Limb (tissue), 2 donors: ENCODE data around the gene KCNQ4.

ENCODE experiments used
- DNase-seq, 2 donors: peaks; one replicate each; pipeline ENCODE4 v3.0.0-alpha.2; 2016; ENCODE audit errors: extremely low spot score in 2 of 2

The KCNQ4 gene

DNA sequence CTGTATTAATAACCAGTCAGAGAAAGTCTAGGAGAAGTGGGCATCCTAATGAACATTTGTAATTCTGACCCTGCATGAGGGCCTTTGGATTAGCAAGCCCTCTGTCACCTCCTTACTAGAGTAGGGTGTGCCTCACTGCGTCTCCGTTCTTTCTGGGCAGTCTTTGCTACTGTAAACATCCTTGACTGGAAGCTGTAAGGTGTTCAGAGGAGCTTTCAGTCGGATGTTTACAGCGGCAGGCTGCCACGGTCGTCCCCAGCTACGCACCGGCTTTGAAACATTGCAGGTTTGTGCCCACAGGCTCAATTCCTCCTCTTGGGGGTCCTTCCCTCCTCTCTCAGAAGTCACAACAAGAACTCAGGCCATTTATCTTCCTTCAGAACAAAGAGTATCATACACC is 29.4 kb upstream of the KCNQ4 start:
- no peak for DNase-seq

DNA sequence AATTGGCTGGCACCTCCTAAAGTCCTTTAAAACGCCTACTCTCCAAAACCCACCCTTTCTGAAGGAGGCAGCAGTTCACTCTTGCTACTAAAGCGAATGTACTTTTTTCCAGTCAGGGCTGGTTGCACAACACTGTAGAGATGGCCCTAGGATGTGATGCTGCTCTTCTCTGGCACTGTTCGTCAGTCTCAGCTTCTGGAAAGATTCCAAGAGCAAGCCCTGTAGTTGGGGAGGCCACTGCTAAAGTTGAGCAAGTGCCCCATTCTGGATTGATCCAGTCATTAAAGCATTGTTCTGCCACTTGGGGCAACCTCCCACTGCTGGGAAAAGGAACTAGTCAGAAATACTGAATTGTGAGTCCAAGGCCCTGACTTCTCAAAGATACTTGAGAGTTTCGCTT is 28.5 kb upstream of the KCNQ4 start:
- no peak for DNase-seq

DNA sequence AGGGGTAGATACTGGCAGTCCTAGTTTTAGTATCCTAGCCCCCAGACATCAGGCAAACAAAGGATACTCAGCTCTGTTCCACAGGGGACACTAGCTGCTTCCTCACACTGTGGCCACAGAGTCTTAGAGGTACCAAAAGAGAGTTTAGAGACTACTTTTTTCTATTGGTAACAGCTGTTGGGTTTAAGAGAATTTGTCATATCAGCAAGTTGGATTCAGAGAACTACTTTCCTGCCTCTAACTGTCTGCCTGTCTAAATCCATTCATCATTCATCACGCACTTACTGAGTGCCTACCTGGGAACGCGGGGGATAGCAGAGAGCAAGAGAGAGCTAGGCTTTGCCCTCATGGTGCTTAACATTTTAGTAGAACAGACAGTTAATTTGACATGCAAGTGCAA is 27.1 kb upstream of the KCNQ4 start:
- DNase-seq, result no peak

DNA sequence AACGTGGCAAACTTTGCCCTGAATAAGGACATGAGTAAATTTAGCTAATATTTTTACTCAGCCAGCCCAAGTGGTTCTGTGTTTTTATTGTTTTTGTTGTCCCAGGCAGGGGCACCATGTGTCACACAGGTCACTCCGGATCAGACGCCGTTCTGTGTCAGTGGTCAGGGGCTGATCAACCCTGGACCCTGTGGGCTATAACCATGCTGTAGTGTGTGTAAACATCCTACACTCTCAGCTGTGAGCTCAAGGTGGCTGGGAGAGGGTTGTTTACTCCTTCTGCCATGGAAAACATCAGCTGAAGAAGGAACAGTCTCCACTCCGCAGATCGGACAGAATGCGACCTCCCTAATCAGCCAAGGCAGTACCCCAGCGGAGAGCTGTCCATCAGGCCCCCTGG is 26.5 kb upstream of the KCNQ4 start:
- no peak for DNase-seq

DNA sequence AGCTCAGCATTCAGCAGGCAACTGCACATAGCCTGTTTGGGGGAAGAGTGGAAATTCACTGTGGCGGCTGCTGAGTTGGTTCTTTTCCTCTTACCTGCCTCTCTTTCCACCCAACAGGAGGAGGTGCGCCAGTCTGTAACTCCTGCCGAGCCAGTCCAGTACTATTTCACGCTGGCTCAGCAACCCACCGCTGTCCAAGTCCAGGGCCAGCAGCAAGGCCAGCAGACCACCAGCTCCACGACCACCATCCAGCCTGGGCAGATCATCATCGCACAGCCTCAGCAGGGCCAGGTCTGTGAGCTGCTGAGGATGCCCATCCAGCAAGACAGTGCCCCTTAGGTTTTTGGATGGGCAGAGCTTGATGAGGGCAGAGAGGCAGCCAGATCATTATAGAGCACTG is 25.6 kb upstream of the KCNQ4 start:
- no peak for DNase-seq

DNA sequence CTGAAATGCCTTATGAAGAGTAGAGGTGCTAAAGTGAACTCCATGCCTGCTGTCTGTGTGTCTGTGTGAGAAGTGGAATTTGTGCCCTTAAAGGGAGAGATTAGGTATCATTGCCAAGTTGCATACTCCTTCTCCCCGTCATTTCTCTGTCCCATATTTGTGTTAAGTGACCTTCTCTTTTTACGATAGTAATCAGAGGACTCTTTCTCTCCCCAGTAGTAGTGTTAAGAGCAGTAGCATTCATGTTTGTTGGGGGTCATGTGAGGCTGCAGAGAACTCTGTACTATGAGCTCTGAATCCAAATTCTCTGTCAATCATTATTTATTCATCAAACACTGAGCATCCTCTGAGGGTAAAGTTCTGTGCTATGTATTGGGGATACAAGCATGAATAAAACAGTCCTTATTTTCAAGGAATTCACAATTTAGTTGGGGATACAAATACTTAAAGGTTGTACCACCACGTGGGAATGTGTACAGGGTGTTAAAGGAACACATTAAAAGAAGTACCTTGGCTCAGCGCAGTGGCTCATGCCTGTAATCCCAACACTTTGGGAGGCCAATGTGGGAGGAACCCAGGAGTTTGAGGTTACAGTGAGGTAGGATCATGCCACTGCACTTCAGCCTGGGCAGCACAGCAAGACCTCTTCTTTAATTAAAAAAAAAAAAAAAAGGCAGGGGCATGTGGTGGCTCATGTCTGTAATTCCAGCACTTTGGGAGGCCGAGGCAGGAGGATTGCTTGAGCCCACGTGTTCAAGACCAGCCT is 24.8 kb upstream of the KCNQ4 start:
- no peak for DNase-seq

DNA sequence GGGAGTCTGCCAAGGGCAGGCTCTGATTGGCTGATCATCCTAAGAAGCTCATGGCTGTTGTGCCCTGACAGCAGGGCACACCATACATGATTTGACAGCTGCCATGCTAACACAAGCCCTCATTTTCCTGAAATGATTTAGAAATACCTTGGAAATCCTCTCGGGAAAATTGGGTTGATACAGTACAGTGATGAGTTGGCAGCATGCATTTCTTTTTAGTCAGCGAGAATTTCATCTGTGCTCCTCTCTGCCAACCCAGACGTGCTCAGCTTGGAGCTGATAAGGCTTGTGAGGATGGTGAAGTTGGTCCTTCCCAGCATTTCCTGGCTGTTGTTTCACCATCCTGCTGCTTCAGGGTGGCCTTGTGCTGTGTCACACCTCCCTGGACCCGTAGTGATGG is 22.6 kb upstream of the KCNQ4 start:
- DNase-seq, result no peak

DNA sequence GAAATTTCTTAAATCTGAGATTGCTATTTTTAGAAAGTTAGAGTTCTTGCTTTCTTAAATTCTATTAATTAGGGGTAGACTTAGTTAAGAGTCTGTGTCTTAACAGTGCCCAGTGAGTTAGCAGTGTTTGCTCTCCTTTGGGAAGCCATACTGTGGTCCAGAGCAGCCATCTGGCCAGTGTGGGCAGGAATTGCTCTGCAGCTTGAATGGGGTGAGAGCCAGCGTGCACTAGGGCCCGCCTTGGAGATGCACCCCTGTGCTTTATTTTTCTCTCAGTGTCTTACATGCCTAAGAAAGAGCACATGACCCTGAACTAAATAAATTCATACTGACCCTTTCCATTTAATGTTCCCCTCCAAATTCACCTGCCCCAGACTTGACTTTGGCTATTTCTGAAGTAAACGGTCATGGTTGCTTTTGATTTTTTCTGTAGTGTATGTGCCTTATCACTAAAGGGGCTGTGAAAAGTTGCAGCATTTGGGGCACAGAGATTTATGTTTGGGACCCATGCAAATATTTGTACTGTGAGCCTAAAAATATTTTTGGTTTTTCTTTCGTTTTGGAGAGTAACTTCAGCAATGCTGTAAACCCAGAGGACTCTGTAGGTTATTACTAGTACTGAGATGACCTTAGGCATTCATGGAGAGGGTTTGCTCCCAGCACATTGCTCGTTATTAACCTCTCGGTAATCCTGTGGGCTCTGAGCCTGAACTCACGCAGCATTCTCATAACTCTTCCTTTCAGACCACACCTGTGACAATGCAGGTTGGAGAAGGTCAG is 21.3 kb upstream of the KCNQ4 start:
- DNase-seq, result no peak

DNA sequence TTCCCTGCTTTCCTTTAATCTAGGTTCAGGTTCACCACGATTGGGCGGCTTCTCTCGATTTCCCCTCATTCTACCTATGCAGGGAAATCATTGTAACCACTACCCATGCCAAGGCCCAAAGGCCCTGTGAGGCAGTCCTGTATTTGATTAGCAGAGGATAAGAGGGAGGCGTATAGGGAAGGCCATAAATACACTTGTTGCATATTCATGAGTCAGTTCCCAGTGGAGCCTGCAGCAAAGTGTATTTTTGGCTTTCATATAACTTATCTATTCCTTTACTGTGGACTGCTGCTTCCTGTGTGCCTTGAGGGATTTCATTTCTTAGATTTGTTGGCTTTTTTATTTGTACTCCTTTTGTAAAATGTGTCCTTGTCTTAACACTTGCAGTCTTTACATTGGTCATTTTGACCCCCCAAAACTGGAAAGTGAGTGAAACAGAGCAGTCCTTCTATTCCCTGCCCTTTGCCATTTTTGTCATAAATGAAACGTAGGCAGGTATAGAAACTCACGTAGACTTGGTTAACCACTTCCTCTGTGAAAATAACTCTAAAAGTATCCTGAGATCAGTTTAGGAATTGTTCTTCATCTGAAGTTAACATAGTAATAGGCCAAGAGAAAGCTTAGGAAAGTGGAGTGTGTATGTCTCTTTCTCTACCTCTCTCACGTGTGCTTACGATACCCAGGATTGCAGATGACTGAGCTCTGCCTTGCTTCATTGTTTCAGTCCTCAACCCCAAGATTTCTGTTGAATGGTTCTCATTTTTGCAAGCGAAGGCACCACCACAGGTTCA is 19.6 kb upstream of the KCNQ4 start:
- DNase-seq, result no peak

DNA sequence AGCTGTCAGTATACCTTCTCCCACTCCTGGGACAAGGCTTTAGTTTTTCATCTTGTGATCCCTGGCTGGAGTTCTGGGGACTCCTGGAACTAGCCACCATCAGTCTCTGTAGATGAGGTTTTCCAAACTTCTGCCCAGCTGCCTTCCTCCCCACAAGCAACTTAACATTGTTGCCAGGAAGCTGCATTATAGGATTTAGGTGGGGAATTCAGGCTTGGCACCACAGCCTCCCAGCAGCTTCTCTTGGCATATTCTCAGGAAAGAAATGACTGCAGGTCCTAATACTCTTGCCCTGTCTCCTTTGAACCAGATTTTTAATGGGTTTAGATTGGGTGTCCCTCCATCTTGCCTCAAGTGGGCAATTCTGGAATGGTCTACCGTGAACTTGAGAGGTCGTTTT is 18.6 kb upstream of the KCNQ4 start:
- DNase-seq, result no peak

DNA sequence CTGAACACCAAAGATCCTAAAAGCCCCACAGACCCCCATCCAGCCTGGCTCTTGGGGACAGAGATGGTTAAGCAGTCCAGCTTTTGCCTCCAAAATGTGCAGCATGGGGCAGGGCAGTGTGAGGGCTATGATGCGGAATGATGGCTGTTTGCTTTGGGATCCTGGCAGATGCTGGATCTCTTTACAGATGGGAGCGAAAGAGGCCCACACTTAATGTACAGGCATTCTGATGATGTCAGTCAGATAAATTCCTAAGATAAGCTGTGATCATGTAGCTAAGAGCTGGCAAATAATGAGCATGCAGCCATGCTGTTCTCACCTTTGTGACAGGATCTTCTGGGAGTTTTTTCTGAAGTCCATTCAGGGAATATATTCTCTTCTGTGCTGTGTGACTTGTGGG is 17.6 kb upstream of the KCNQ4 start:
- DNase-seq, result no peak

DNA sequence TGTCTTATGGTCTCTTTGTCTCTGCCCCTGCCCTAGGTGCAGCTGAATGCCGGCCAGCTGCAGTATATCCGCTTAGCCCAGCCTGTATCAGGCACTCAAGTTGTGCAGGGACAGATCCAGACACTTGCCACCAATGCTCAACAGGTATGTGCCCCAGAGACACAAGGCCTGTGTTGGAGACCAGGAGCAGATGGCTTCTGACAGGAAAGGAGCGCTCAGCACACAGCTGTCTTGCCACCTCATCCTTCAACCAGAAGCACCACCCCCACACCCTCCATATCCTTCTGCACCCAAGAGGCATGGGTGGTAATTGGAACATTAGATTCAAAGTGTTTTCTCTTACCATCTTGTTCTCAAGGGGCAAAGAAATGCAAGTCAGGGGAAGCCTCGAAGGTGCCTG is 17.0 kb upstream of the KCNQ4 start:
- no peak for DNase-seq

DNA sequence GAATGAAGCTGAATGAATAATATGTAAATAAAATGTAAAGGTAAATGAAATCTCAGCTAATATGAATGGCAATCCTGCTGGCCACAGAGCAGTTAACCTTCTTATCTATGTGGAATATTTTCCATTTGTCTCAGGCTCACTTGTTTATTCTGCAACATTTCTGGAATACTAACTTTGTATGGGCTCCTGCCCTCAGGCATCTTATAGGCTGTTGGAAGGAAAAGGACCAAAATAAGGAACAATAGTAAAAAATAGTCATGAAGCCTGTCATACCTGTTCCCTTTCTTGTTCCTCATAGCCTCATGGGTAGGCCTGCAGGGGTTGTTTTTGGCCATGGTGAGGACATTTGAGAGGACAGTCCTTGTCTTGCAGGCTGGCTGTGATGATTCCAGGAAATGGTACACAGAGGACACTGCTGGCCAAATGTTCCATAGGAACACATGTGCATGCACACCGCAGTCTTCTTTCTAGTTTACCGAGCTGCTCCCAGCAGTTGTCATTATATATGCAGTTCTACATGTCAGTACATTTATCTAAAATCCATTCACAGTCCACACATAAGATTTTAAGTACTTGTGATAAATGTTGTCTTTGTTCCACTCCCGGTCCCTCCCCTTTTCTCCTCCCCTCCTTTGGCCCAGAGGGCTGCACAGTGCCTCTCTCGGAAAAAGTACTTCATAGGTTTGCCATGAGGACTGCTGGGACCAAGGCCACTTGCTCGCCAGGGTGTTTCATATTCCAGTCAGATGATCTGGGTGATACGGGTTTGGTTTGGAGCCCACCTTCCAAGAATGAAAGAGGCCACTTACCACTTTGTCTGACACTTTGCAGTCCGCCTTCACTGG is 15.2 kb upstream of the KCNQ4 start:
- DNase-seq, result no peak

DNA sequence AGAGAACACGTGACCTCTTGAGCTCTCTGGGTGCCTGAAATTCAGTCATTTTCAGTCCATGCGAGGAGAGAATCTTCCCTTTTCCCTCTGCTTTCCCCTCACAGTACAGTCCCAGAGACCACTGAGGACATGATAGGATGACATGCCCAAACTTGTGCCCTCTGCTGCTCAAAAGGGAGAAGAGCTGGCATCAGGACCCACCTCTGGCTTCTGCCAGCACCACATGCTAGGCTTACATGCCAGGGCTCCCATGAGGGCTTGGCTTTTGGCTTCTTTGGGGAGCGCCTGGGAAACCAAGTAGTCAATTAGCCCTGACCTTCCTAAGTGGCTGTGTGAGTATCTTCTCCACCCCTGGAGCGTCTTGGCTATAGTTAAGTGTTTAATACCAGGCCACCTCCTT is 13.8 kb upstream of the KCNQ4 start:
- DNase-seq, result no peak

DNA sequence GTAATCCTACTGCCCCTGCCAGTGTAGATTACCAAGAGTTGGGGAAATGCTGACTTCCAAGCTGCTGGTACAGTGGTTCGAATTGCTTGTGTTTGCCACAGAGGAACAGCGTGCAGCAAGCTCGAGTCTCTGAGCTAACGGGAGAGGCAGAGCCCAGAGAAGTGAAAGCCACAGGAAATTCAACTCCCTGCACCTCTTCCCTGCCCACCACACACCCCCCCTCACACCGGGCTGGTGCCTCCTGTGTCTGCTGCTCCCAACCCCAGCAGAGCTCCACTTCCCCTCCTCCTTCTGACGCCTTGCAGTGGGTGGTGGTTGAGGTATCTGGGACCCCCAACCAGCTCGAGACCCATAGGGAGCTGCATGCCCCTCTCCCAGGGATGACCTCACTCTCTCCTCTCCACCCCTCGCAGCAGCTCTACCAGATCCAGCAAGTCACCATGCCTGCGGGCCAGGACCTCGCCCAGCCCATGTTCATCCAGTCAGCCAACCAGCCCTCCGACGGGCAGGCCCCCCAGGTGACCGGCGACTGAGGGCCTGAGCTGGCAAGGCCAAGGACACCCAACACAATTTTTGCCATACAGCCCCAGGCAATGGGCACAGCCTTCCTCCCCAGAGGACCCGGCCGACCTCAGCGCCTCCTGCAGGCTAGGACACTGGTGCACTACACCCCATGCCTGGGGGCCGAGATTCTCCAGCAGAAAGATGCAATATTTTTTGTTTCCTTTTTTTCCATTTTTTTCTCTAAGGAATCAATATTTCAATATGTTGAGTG is 13.1 kb upstream of the KCNQ4 start:
- no peak for DNase-seq

DNA sequence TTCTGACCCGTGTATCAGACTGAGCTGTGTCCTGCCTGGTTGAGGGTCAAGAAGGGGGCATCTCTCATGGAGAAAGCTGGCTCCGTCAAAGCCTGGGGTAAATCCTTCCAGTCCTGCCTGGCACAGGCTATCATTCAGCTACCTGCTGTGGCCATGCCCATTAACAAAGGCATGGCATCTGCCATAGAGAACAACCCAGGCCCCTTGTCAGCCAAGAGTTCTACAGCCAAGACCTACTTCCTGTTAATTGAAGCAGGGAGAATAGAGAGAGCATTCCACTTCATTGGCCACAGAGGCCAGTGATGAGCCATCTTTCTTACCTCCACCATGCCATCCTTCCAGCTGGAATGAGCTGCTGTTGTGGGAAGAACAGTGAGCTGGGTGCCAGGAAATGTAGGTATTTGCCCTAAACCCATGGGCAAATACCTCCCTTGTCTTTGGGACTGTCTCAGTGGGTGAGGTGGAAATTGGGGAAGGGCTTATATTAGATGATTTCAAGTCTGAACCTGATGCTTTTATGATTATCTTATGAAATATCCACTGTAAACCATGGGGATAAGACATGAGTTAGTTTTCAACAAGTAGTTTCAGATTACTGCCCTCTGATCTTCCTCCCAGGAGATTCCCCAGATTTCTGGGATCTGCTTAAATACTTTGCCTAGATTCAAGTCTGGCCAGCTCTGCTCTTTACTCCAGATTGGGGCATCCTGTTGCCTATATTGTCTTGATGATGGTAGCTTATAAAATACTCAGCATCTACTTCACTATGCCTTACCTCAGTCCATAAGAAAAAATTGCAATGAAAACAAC is 11.2 kb upstream of the KCNQ4 start:
- DNase-seq, result no peak

DNA sequence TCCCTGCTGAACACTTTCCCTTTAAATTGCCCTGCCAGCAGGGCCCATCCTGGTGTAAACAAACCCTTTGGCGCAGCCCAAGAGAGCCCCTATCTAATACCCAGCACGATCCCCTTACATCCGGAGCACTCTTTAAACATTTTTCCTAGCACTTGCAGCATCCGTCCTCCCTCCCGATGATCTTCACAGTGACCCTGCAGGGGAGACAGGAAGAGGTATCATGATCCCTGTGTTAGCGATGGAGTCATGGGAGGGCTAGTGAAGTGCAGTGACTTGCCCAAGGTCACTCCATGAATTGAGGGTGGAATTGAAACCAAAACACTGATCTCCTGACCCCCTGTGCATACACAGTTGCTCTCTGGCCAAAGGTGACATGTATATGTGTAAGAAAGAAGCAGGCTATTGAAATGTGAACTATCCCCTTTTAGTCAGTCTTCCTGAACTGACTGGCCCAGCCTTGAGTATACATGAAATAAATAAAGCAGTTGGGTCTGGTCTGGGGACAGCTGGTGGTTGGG is 9.8 kb upstream of the KCNQ4 start:
- peak in 1 of 2 donors; percentile 17 for DNase-seq

DNA sequence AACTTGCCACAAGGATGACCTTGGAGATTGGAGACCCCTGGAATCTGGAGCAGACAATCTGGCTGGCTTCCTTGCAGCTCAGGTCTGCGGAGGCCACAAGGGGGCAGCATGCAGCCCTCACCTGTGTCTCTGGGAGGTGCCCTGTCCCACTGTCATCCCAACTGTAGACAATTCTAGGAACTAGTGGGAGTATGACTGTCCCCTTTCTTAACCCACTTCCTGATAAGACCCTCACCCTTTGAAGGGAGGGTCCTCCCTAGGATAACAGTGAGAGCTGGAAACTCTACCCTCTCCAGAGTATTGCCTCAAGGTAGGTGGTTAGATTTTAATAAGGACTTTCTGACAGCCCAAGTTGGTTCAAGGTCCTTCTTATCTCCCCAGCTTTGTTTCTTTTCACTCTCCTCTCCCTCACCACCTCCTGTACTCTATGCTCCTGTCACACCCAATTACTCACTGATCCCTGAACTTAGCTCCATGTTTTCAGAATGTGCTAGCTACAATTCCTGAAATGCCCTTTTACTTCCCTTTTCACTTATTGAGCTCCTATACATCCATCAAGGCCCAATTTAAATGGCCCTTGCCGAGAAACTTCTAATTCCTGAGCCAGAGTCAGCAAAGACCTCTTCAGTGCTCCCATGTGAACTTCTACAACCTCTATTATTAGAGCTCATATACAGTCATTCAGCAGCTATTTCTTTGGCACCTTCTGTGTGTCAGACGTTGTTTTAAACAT is 9.2 kb upstream of the KCNQ4 start:
- DNase-seq, result no peak
